HG02840 (cell line): ENCODE data around the gene DYNC1LI2.
A peak's percentile ranks its signal among the peaks of the same experiment; 100 is the strongest.
"Not testable (repeated sequence)": the region's sequence is repeated elsewhere in the genome, so short reads cannot be mapped to it uniquely, and the experiment has no call there.

ENCODE experiments used
- ATAC-seq: cut with Tn5 transposase; IDR thresholded peaks from one replicate; pipeline ENCODE4 v1.9.1; 2021; ENCODE audit warnings: mild to moderate bottlenecking, moderate library complexity, moderate number of reproducible peaks; ENCODE audit not compliant: unreplicated experiment, low FRiP score

Gene DYNC1LI2

GRCh38 chr16:66698046-66698445 lies 53.4 kb downstream of the DYNC1LI2 start:
- no peak for ATAC-seq

- peak; percentile 73 for ATAC-seq
Observed at GRCh38 chr16:66696669-66697630, 54.5 kb downstream of the DYNC1LI2 start, which contains the start of gene CMTM4. Gene CMTM4, minus strand, starts transcription at chr16:66696743. Its CDS starts 218 bp downstream, at chr16:66696525.

GRCh38 chr16:66695935-66696668 lies 55.3 kb downstream of the DYNC1LI2 start:
- peak; percentile 42 for ATAC-seq

GRCh38 chr16:66695471-66695934 lies 55.9 kb downstream of the DYNC1LI2 start:
- no peak for ATAC-seq

GRCh38 chr16:66693149-66693548 lies 58.3 kb downstream of the DYNC1LI2 start:
- ATAC-seq, result no peak

- ATAC-seq, result no peak
Observed at GRCh38 chr16:66692341-66692740, 59.1 kb downstream of the DYNC1LI2 start.

GRCh38 chr16:66691234-66691633 lies 60.2 kb downstream of the DYNC1LI2 start:
- no peak for ATAC-seq

GRCh38 chr16:66690106-66690847 lies 61.1 kb downstream of the DYNC1LI2 start:
- no peak for ATAC-seq

GRCh38 chr16:66689282-66689681 lies 62.1 kb downstream of the DYNC1LI2 start:
- ATAC-seq, result no peak

GRCh38 chr16:66687906-66688625 lies 63.3 kb downstream of the DYNC1LI2 start:
- no peak for ATAC-seq

- ATAC-seq, result not testable (repeated sequence)
Observed at GRCh38 chr16:66685501-66686115, 65.8 kb downstream of the DYNC1LI2 start.

GRCh38 chr16:66682271-66682670 lies 69.1 kb downstream of the DYNC1LI2 start:
- no peak for ATAC-seq

GRCh38 chr16:66681676-66682075 lies 69.7 kb downstream of the DYNC1LI2 start:
- ATAC-seq, result no peak

- ATAC-seq, result no peak
Observed at GRCh38 chr16:66678337-66678736, 73.1 kb downstream of the DYNC1LI2 start.

- no peak for ATAC-seq
Observed at GRCh38 chr16:66677836-66678235, 73.6 kb downstream of the DYNC1LI2 start.

- no peak for ATAC-seq
Observed at GRCh38 chr16:66677179-66677578, 74.2 kb downstream of the DYNC1LI2 start.

GRCh38 chr16:66676599-66676998 lies 74.8 kb downstream of the DYNC1LI2 start:
- ATAC-seq, result no peak

- ATAC-seq, result no peak
Observed at GRCh38 chr16:66673691-66674090, 77.7 kb downstream of the DYNC1LI2 start.
